Stomach (tissue), 9 donors: ENCODE results near the gene CNTN5. TPM values are rescaled to one million over a fixed set of nuclear protein-coding genes. Genes with fewer than 3 reads are reported as not detected.

ENCODE experiments used
- DNase-seq, 2 donors: peaks; one replicate each; pipeline versions ENCODE4 v3.0.0 to v3.0.0-alpha.2; 2013 to 2019
- H3K27ac ChIP-seq, 5 donors: fragments of 200-600 bp in 4 of 5; sonication (generic) in 4 of 5; one replicate each; pipeline ENCODE4 v1.5.1; 2013 to 2019; ENCODE audit warnings: mild to moderate bottlenecking in 1 of 5, moderate library complexity in 1 of 5
- H3K27me3 ChIP-seq, 3 donors: fragments of 200-600 bp; sonication (generic); one replicate each; pipeline ENCODE4 v1.5.1; 2017 to 2019; ENCODE audit warnings: mixed run types in 1 of 3
- H3K36me3 ChIP-seq, 4 donors: fragments of 200-600 bp; sonication (generic); 1 replicate in 3 of 4; 2 replicates in 1 of 4; pipeline ENCODE4 v1.5.1; 2016 to 2019
- H3K4me1 ChIP-seq, 4 donors: fragments of 200-600 bp; sonication (generic); one replicate each; pipeline ENCODE4 v1.5.1; 2016 to 2019
- H3K4me3 ChIP-seq, 4 donors: fragments of 200-600 bp; sonication (generic) in 3 of 4; one replicate each; pipeline ENCODE4 v1.5.1; 2016 to 2019; ENCODE audit warnings: mild to moderate bottlenecking in 1 of 4
- H3K9me3 ChIP-seq, 4 donors: fragments of 200-600 bp; sonication (generic); one replicate each; pipeline ENCODE4 v1.5.1; 2016 to 2019
- CTCF ChIP-seq, 7 experiments: fragments of 450-650 bp in 4 of 7; fragments of 200-600 bp in 3 of 7; sonication (generic) in 3 of 7; IDR thresholded peaks; one replicate each; pipeline ENCODE4 v1.5.1; 2016 to 2019; ENCODE audit warnings: antibody characterized with exemption in 7 of 7, control low read depth in 2 of 7, mild to moderate bottlenecking in 1 of 7
- EP300 ChIP-seq: sonication (generic); formaldehyde crosslinking; IDR thresholded peaks from one replicate; pipeline ENCODE4 v1.6.1; 2017; ENCODE audit warnings: antibody characterized with exemption
- POLR2A ChIP-seq, 4 donors: fragments of 450-650 bp; IDR thresholded peaks; one replicate each; pipeline ENCODE4 v1.6.1; 2016; ENCODE audit warnings: antibody characterized with exemption in 4 of 4, control low read depth in 2 of 4, mild to moderate bottlenecking in 1 of 4, moderate library complexity in 1 of 4
- POLR2AphosphoS5 ChIP-seq, 3 donors: sonication (generic); formaldehyde crosslinking; IDR thresholded peaks; one replicate each; pipeline ENCODE4 v1.6.1; 2016; ENCODE audit warnings: antibody characterized with exemption in 3 of 3
- WGBS, 5 donors: extraction: QIAGEN DNeasy Blood & Tissue Kit in 3 of 5; methylation state at CpG; one replicate each; pipeline versions ENCODE4 v1.1.5 to v1.1.7; 2013 to 2018; 5-methylcytosine and 5-hydroxymethylcytosine counted together
- intact Hi-C: fragments of 100-400 bp; cut with DNase I; formaldehyde crosslinking; loops from one replicate; pipeline ENCODE4 v1.15.1; 2023; ENCODE audit warnings: low total_unique reads
- polyA plus RNA-seq, 3 donors: library from polyadenylated mRNA; stranded (reverse); fragments of 200-250 nt; gene quantifications; one replicate each; pipeline ENCODE4 v1.2.3, GENCODE V29; 2013
- total RNA-seq, 5 donors: library from RNA; depleted of rRNA; stranded (reverse); fragments of >200 nt; gene quantifications; one replicate each; pipeline versions ENCODE4 v1.1.0 to v1.2.3, GENCODE V29; 2014 to 2016
- donor health status: healthy with polysubstance abuse.
- donor health status: Bipolar disorder and iron deficiency.
- donor health status: healthy.

CNTN5 gene
- total and polyA plus RNA-seq, 8 donors, result 0.05 to 9.9 TPM; not detected in 6

- intact Hi-C loops, result no loop called here
- Histone ChIP-seq H3K9me3 (no peaks in the 10 kb centered on the region), H3K27ac (no peak overlapping the region), H3K36me3 (no peaks in the 10 kb centered on the region), H3K4me1 (no peaks in the 10 kb centered on the region), H3K4me3 (no peak overlapping the region), H3K27me3 (no peaks in the 10 kb centered on the region)
- no peak for DNase-seq
- TF ChIP-seq POLR2A (IDR thresholded peaks at IDR 0.05), result no peak
- TF ChIP-seq POLR2AphosphoS5 (IDR thresholded peaks at IDR 0.05), result no peak
- TF ChIP-seq CTCF (IDR thresholded peaks at IDR 0.05), result no peak
- TF ChIP-seq EP300, result no peak
These were observed 564.1 kb downstream of the CNTN5 start for GRCh38 chr11:99584830-99585229.

- intact Hi-C loops, result no loop called here
- Histone ChIP-seq H3K4me1 (no peaks in the 10 kb centered on the region), H3K27me3 (no peaks in the 10 kb centered on the region), H3K36me3 (no peaks in the 10 kb centered on the region), H3K27ac (no peak overlapping the region), H3K4me3 (no peak overlapping the region), H3K9me3 (no peaks in the 10 kb centered on the region)
- no peak for TF ChIP-seq EP300
- no peak for TF ChIP-seq CTCF (IDR thresholded peaks at IDR 0.05)
- no peak for TF ChIP-seq POLR2AphosphoS5 (IDR thresholded peaks at IDR 0.05)
- TF ChIP-seq POLR2A (IDR thresholded peaks at IDR 0.05), result no peak
- DNase-seq, result no peak
- 29 to 35% (median 34%) methylated on average over 4 of the region's 4 CpGs for WGBS, 5 donors
These were observed 564.9 kb downstream of the CNTN5 start for GRCh38 chr11:99585606-99586005.

- Histone ChIP-seq H3K27ac (no peak overlapping the region), H3K36me3 (no peaks in the 10 kb centered on the region), H3K9me3 (no peaks in the 10 kb centered on the region), H3K27me3 (no peaks in the 10 kb centered on the region), H3K4me1 (no peaks in the 10 kb centered on the region), H3K4me3 (no peak overlapping the region)
- WGBS, 5 donors, result 80 to 87% (median 84%) methylated on average over 2 of the region's 2 CpGs
- DNase-seq, result no peak
- TF ChIP-seq POLR2AphosphoS5 (IDR thresholded peaks at IDR 0.05) (no peak), CTCF (IDR thresholded peaks at IDR 0.05) (no peak), POLR2A (IDR thresholded peaks at IDR 0.05) (no peak), EP300 (no peak)
- intact Hi-C loops, result no loop called here
These were observed 569.0 kb downstream of the CNTN5 start for GRCh38 chr11:99589771-99590170.

- 60 to 69% (median 67%) methylated on average over 4 of the region's 4 CpGs for WGBS, 5 donors
- no peak for DNase-seq
- Histone ChIP-seq H3K4me3 (no peak overlapping the region), H3K27me3 (no peaks in the 10 kb centered on the region), H3K27ac (no peak overlapping the region), H3K36me3 (no peaks in the 10 kb centered on the region), H3K4me1 (no peaks in the 10 kb centered on the region), H3K9me3 (no peaks in the 10 kb centered on the region)
- intact Hi-C loops, result no loop called here
- TF ChIP-seq EP300 (no peak), POLR2AphosphoS5 (IDR thresholded peaks at IDR 0.05) (no peak), CTCF (IDR thresholded peaks at IDR 0.05) (no peak), POLR2A (IDR thresholded peaks at IDR 0.05) (no peak)
These were observed 571.5 kb downstream of the CNTN5 start for GRCh38 chr11:99592266-99592665.
